K562 (cell line): Measurements from ENCODE around the gene TDRD9. TPM values are rescaled to one million over a fixed set of nuclear protein-coding genes. Genes with fewer than 3 reads are reported as not detected.

ENCODE experiments used
- ATAC-seq: fragments of 200-7000 bp; cut with Tn5 transposase; 3 replicates; pipeline ENCODE4 v1.9.1; 2020; ENCODE audit warnings: moderate library complexity
- BruUV-seq: library from RNA; stranded (reverse); fragments of 400-500 nt; replicated peaks from 2 replicates; lab custom pipeline; 2021; lab: Mats Ljungman, UMichigan
- CTCF ChIA-PET: fragments of 300-600 bp; formaldehyde crosslinking; extraction: SDS; loops from one replicate; lab custom pipeline; 2021; ENCODE audit warnings: low intra/inter-chr PET ratio; lab: Yijun Ruan, JAX
- POLR2A ChIA-PET: fragments of 300-600, 350-650 bp; sonication (Branson Sonifier 250); formaldehyde crosslinking; extraction: SDS; loops from one replicate; lab custom pipeline; 2021; ENCODE audit warnings: antibody characterized with exemption, inconsistent platforms; lab: Yijun Ruan, JAX
- DNase-seq, 4 experiments: peaks; one replicate each; pipeline versions ENCODE4 v3.0.0 to v3.0.0-alpha.2; 2011 to 2018; ENCODE audit warnings: low spot score in 3 of 4, mixed read lengths in 3 of 4; ENCODE audit errors: extremely low read depth in 1 of 4
- FAIRE-seq: peaks from 2 replicates; lab custom pipeline; 2011; peaks lifted over from hg19 to GRCh38; lab: Jason Lieb, UNC
- H2AFZ ChIP-seq: 2 replicates; pipeline ENCODE4 v1.6.0; 2011; ENCODE audit warnings: low read depth, low read length, control low read depth, inconsistent platforms
- H3K27ac ChIP-seq: fragments of 200-600 bp; 3 replicates; pipeline ENCODE4 v1.8.0; 2011; ENCODE audit warnings: low read depth, mild to moderate bottlenecking, control low read depth, inconsistent platforms, low read length, moderate library complexity, mixed read lengths; ENCODE audit errors: extremely low read depth
- H3K27me3 ChIP-seq, 2 experiments: fragments of 300-600 bp in 1 of 2; 2 replicates in 1 of 2; 3 replicates in 1 of 2; pipeline versions ENCODE4 v1.6.0 to v1.8.0; 2011; ENCODE audit warnings: inconsistent platforms in 2 of 2, low read length in 2 of 2, mild to moderate bottlenecking in 1 of 2, mixed read lengths in 1 of 2, moderate library complexity in 1 of 2; ENCODE audit not compliant: control insufficient read depth in 2 of 2, insufficient read depth in 2 of 2
- H3K36me3 ChIP-seq: fragments of 300-600 bp; 3 replicates; pipeline ENCODE4 v1.8.0; 2011; ENCODE audit warnings: mild to moderate bottlenecking, low read length, inconsistent platforms; ENCODE audit not compliant: control insufficient read depth, insufficient read depth
- H3K4me1 ChIP-seq, 2 experiments: fragments of 200-600 bp in 1 of 2; replicated peaks in 1 of 2; 2 replicates in 1 of 2; 3 replicates in 1 of 2; pipeline versions ENCODE4 v1.5.1 to v1.8.0; 2011; ENCODE audit warnings: inconsistent platforms in 2 of 2, low read length in 2 of 2, mild to moderate bottlenecking in 1 of 2, mixed read lengths in 1 of 2, moderate library complexity in 1 of 2; ENCODE audit not compliant: control insufficient read depth in 2 of 2, insufficient read depth in 2 of 2
- H3K4me2 ChIP-seq: 2 replicates; pipeline ENCODE4 v1.6.1; 2011; ENCODE audit warnings: low read length, control low read depth, inconsistent platforms, mixed read lengths; ENCODE audit not compliant: insufficient read depth
- H3K4me3 ChIP-seq: fragments of 200-600 bp; sonication (generic), shearing (Covaris generic); 2 replicates; pipeline ENCODE4 v1.5.1; 2016; ENCODE audit warnings: control low read depth, inconsistent platforms
- H3K79me2 ChIP-seq: fragments of 200-600 bp; 3 replicates; pipeline ENCODE4 v1.8.0; 2011; ENCODE audit warnings: low read length, inconsistent platforms; ENCODE audit not compliant: control insufficient read depth, insufficient read depth
- H3K9ac ChIP-seq, 2 experiments: 2 replicates each; pipeline versions ENCODE4 v1.6.0 to v1.6.1; 2011; ENCODE audit warnings: low read depth in 2 of 2, low read length in 2 of 2, control low read depth in 1 of 2, inconsistent platforms in 1 of 2, mild to moderate bottlenecking in 1 of 2, mixed read lengths in 1 of 2; ENCODE audit not compliant: insufficient read depth in 1 of 2
- H3K9me1 ChIP-seq: one replicate; pipeline ENCODE4 v1.6.0; 2011; ENCODE audit warnings: inconsistent platforms, mild to moderate bottlenecking, low read length, moderate library complexity; ENCODE audit not compliant: control insufficient read depth, insufficient read depth
- H3K9me3 ChIP-seq: replicated peaks from 2 replicates; pipeline ENCODE4 v1.5.1; 2011; ENCODE audit warnings: low read depth, low read length, inconsistent platforms; ENCODE audit not compliant: control insufficient read depth, insufficient read depth
- H4K20me1 ChIP-seq: replicated peaks from 2 replicates; pipeline ENCODE4 v1.6.1; 2011; ENCODE audit warnings: low read length, inconsistent platforms, mixed read lengths; ENCODE audit not compliant: control insufficient read depth, insufficient read depth
- ELK3 ChIP-seq: fragments of 450-650 bp; formaldehyde crosslinking; IDR thresholded peaks from 2 replicates; pipeline ENCODE4 v1.4.0; 2020; ENCODE audit warnings: mild to moderate bottlenecking
- GATA2 ChIP-seq: sonication (generic); formaldehyde crosslinking; IDR thresholded peaks from 2 replicates; pipeline ENCODE4 v1.4.0; 2020; ENCODE audit warnings: mild to moderate bottlenecking, missing genetic modification reagents
- ID3 ChIP-seq, 2 experiments: fragments of 250-450 bp in 1 of 2; fragments of 450-650 bp in 1 of 2; sonication (Bioruptor Pico) in 1 of 2; IDR thresholded peaks; 2 replicates each; pipeline versions ENCODE4 v1.6.1 to v1.8.0; 2016 to 2021; ENCODE audit warnings: mild to moderate bottlenecking in 2 of 2, moderate library complexity in 2 of 2, missing compliant biosample characterization in 1 of 2, missing genetic modification characterization in 1 of 2
- KHSRP ChIP-seq: fragments of 450-650 bp; IDR thresholded peaks from 2 replicates; pipeline ENCODE4 v1.6.1; 2017
- SNAPC5 ChIP-seq: fragments of 250-450 bp; sonication (Bioruptor Pico); IDR thresholded peaks from 2 replicates; pipeline ENCODE4 v1.8.0; 2021; ENCODE audit warnings: moderate library complexity, mild to moderate bottlenecking, inconsistent platforms
- ZNF12 ChIP-seq: sonication (generic); formaldehyde crosslinking; IDR thresholded peaks from 2 replicates; pipeline ENCODE4 v1.4.0; 2020; ENCODE audit warnings: mild to moderate bottlenecking, missing genetic modification reagents
- ZNF780A ChIP-seq: fragments of 250-450 bp; sonication (Bioruptor Pico); IDR thresholded peaks from 2 replicates; pipeline ENCODE4 v1.5.0; 2021; ENCODE audit warnings: mild to moderate bottlenecking
- WGBS: fragments of 100-300 bp; shearing (Covaris generic); methylation state at CpG from one replicate; pipeline ENCODE4 v1.1.6; 2016; ENCODE audit warnings: low coverage, mixed read lengths; ENCODE audit not compliant: insufficient coverage; ENCODE audit errors: missing lambda C conversion rate; 5-methylcytosine and 5-hydroxymethylcytosine counted together
- in situ Hi-C: fragments of 300-500 bp; cut with MboI; formaldehyde crosslinking; loops from 4 replicates; pipeline ENCODE4 v1.15.0; 2018; ENCODE audit warnings: inconsistent platforms, mixed read lengths
- intact Hi-C: fragments of 100-400 bp; cut with micrococcal nuclease; formaldehyde crosslinking; loops from 2 replicates; pipeline ENCODE4 v1.14.2; 2022
- polyA plus RNA-seq, 8 experiments: library from polyadenylated mRNA; depleted of rRNA in 4 of 8; stranded (reverse) in 5 of 8; unstranded in 3 of 8; fragments of >200 nt; fragmentation: Nextera tagmentation in 2 of 8; fragmentation: Illumina TruSeq in 1 of 8; extraction: Ambion mirVana in 2 of 8; extraction: Trizol in 1 of 8; gene quantifications; 2 replicates each; pipeline versions ENCODE4 v1.2.1 to v1.2.3, GENCODE V29; 2011 to 2014; ENCODE audit warnings: inconsistent platforms in 1 of 8, missing spikeins in 1 of 8
- total RNA-seq, 7 experiments: library from RNA; depleted of rRNA in 6 of 7; stranded (reverse); fragments of >200 nt in 6 of 7; fragmentation: Illumina TruSeq in 2 of 7; extraction: Trizol in 2 of 7; gene quantifications; 2 replicates each; pipeline versions ENCODE4 v1.2.1 to v1.2.3, GENCODE V29; 2011 to 2021; ENCODE audit warnings: low replicate concordance in 1 of 7
- TF ChIP-seq, protein P1 (sequence below): fragments of 250-450 bp; sonication (Bioruptor Pico); IDR thresholded peaks from 2 replicates; pipeline ENCODE4 v1.4.0; 2020
- TF ChIP-seq, protein P2 (sequence below): fragments of 150-350 bp; conservative IDR thresholded peaks from 2 replicates; pipeline ENCODE4 v1.6.1; 2014; ENCODE audit warnings: low read length

TDRD9 gene
- total and polyA plus RNA-seq, 9 of the 15 experiments (the other 6 are each of a cell fraction or from before 2014, with no cell fraction given): 0.04 to 0.14 (median 0.04) TPM; not detected in 5

DNA sequence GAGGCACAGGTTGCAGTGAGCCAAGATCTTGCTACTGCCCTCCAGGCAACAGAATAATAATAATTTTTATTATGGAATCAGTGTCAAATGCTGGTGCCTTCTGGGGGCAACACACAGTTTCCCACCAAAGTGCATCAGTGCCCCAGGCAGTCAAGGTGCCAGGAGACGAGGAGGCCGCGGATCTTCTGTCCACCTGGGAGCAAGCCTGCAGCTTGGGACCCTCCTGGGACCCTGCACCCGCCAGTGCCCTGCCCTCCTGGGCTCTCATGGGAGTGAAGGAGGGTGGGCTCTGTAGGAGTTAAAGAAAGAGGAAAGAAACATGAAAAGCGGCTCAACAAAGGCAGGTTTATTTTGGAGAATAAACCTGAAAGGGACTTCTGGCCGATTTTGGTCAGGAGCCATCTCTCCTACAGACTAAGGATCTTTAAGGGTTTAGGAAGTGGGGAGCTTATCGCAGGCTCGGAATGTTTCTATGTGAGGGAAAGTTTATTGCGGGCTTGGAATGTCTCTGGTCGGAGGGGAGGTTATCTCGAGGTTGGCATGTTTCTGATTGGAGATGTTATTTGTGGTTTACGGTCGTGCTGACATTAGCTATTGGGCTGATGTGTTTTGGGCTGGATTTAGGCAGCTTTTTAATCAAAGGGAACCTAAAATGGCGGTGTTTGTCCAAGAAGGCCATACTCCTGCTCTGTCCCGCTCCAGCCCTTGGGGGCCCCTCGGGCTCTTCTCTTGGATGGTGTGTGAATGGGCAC is 156.2 kb downstream of the TDRD9 start:
- Histone ChIP-seq H3K27me3 (peaks cover 0 to 27% of the 10 kb centered on the region in 2 experiments; a peak in 1 of 5 replicates), H4K20me1 (no peaks in the 10 kb centered on the region), H3K9me3 (no peaks in the 10 kb centered on the region), H3K4me1 (peaks cover 0 to 13% of the 10 kb centered on the region in 2 experiments; a peak in 2 of 5 replicates), H3K9ac (no peak overlapping the region), H3K9me1 (no peaks in the 10 kb centered on the region), H3K27ac (no peak overlapping the region), H2AFZ (no peak overlapping the region), H3K4me2 (no peak overlapping the region), H3K36me3 (no peaks in the 10 kb centered on the region), H3K4me3 (no peak overlapping the region), H3K79me2 (no peaks in the 10 kb centered on the region)
- ChIA-PET CTCF (no interaction called here), POLR2A (no interaction called here)
- no TSS peak for BruUV-seq
- 24% methylated on average over 9 of the region's 16 CpGs for WGBS
- intact Hi-C loops (no loop called here), in situ Hi-C loops (no loop called here)
- no peak for FAIRE-seq
- DNase-seq: no peak
- ATAC-seq: no peak
- TF ChIP-seq ELK3: no peak
- TF ChIP-seq, protein P1, sequence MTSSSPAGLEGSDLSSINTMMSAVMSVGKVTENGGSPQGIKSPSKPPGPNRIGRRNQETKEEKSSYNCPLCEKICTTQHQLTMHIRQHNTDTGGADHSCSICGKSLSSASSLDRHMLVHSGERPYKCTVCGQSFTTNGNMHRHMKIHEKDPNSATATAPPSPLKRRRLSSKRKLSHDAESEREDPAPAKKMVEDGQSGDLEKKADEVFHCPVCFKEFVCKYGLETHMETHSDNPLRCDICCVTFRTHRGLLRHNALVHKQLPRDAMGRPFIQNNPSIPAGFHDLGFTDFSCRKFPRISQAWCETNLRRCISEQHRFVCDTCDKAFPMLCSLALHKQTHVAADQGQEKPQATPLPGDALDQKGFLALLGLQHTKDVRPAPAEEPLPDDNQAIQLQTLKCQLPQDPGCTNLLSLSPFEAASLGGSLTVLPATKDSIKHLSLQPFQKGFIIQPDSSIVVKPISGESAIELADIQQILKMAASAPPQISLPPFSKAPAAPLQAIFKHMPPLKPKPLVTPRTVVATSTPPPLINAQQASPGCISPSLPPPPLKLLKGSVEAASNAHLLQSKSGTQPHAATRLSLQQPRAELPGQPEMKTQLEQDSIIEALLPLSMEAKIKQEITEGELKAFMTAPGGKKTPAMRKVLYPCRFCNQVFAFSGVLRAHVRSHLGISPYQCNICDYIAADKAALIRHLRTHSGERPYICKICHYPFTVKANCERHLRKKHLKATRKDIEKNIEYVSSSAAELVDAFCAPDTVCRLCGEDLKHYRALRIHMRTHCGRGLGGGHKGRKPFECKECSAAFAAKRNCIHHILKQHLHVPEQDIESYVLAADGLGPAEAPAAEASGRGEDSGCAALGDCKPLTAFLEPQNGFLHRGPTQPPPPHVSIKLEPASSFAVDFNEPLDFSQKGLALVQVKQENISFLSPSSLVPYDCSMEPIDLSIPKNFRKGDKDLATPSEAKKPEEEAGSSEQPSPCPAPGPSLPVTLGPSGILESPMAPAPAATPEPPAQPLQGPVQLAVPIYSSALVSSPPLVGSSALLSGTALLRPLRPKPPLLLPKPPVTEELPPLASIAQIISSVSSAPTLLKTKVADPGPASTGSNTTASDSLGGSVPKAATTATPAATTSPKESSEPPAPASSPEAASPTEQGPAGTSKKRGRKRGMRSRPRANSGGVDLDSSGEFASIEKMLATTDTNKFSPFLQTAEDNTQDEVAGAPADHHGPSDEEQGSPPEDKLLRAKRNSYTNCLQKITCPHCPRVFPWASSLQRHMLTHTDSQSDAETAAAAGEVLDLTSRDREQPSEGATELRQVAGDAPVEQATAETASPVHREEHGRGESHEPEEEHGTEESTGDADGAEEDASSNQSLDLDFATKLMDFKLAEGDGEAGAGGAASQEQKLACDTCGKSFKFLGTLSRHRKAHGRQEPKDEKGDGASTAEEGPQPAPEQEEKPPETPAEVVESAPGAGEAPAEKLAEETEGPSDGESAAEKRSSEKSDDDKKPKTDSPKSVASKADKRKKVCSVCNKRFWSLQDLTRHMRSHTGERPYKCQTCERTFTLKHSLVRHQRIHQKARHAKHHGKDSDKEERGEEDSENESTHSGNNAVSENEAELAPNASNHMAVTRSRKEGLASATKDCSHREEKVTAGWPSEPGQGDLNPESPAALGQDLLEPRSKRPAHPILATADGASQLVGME (CRISPR knock-in tag): no peak
- TF ChIP-seq, protein P2, sequence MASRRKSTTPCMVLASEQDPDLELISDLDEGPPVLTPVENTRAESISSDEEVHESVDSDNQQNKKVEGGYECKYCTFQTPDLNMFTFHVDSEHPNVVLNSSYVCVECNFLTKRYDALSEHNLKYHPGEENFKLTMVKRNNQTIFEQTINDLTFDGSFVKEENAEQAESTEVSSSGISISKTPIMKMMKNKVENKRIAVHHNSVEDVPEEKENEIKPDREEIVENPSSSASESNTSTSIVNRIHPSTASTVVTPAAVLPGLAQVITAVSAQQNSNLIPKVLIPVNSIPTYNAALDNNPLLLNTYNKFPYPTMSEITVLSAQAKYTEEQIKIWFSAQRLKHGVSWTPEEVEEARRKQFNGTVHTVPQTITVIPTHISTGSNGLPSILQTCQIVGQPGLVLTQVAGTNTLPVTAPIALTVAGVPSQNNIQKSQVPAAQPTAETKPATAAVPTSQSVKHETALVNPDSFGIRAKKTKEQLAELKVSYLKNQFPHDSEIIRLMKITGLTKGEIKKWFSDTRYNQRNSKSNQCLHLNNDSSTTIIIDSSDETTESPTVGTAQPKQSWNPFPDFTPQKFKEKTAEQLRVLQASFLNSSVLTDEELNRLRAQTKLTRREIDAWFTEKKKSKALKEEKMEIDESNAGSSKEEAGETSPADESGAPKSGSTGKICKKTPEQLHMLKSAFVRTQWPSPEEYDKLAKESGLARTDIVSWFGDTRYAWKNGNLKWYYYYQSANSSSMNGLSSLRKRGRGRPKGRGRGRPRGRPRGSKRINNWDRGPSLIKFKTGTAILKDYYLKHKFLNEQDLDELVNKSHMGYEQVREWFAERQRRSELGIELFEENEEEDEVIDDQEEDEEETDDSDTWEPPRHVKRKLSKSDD: no peak
- TF ChIP-seq ZNF12: no peak
- TF ChIP-seq SNAPC5 (CRISPR knock-in tag): no peak
- TF ChIP-seq ID3 (CRISPR knock-in tag; IDR thresholded peaks at IDR 0.05): no peak
- no peak for TF ChIP-seq ID3 (tag; IDR thresholded peaks at IDR 0.05)
- no peak for TF ChIP-seq KHSRP
- no peak for TF ChIP-seq ZNF780A (CRISPR knock-in tag)
- no peak for TF ChIP-seq GATA2 (CRISPR knock-in tag)
